Common myeloid progenitor, CD34-positive (primary cell): ENCODE results near the gene ITPR2.

Experiments used
- CTCF ChIA-PET: fragments of 350-600 bp; sonication (Branson Sonifier 250); formaldehyde crosslinking; loops from one replicate; lab custom pipeline; 2021; ENCODE audit warnings: antibody characterized with exemption; lab: Charles Lee
- POLR2A ChIA-PET: fragments of 350-600 bp; sonication (Branson Sonifier 250); formaldehyde crosslinking; loops from one replicate; lab custom pipeline; 2021; ENCODE audit warnings: antibody characterized with exemption; lab: Charles Lee
- DNase-seq, 3 donors: peaks; one replicate each; pipeline versions ENCODE4 v3.0.0 to v3.0.0-alpha.2; 2013
- H3K27ac ChIP-seq, 2 experiments: 1 replicate in 1 of 2; 2 replicates in 1 of 2; pipeline ENCODE4 v1.7.0; 2013; ENCODE audit warnings: inconsistent platforms in 2 of 2, low read length in 2 of 2, mild to moderate bottlenecking in 2 of 2, low read depth in 1 of 2, moderate library complexity in 1 of 2; ENCODE audit not compliant: severe bottlenecking in 2 of 2, insufficient read depth in 1 of 2, poor library complexity in 1 of 2
- H3K27me3 ChIP-seq, 5 experiments: replicated peaks in 2 of 5; 1 replicate in 3 of 5; 2 replicates in 2 of 5; pipeline versions ENCODE4 v1.6.1 to v1.7.0; 2013; ENCODE audit warnings: low read length in 4 of 5, mild to moderate bottlenecking in 2 of 5, moderate library complexity in 2 of 5, inconsistent platforms in 1 of 5; ENCODE audit not compliant: insufficient read depth in 5 of 5, control insufficient read depth in 4 of 5
- H3K36me3 ChIP-seq, 4 experiments: 1 replicate in 2 of 4; 2 replicates in 2 of 4; pipeline versions ENCODE4 v1.6.1 to v1.7.0; 2013; ENCODE audit warnings: low read length in 3 of 4, control low read depth in 1 of 4, mild to moderate bottlenecking in 1 of 4; ENCODE audit not compliant: control insufficient read depth in 4 of 4, insufficient read depth in 4 of 4
- H3K4me1 ChIP-seq, 4 experiments: 1 replicate in 3 of 4; 2 replicates in 1 of 4; pipeline versions ENCODE4 v1.6.1 to v1.7.1; 2013; ENCODE audit warnings: low read length in 3 of 4, mild to moderate bottlenecking in 3 of 4, control low read depth in 1 of 4, inconsistent platforms in 1 of 4, moderate library complexity in 1 of 4; ENCODE audit not compliant: control insufficient read depth in 4 of 4, insufficient read depth in 4 of 4; ENCODE audit errors: control extremely low read depth in 1 of 4
- H3K4me3 ChIP-seq, 7 experiments: 1 replicate in 4 of 7; 2 replicates in 3 of 7; pipeline versions ENCODE4 v1.5.1 to v1.7.0; 2013; ENCODE audit warnings: mild to moderate bottlenecking in 7 of 7, low read length in 6 of 7, moderate library complexity in 6 of 7, inconsistent platforms in 2 of 7, low read depth in 2 of 7, control low read depth in 1 of 7; ENCODE audit not compliant: insufficient read depth in 4 of 7, control insufficient read depth in 1 of 7; ENCODE audit errors: extremely low read depth in 1 of 7
- H3K9me3 ChIP-seq, 5 experiments: 1 replicate in 4 of 5; 2 replicates in 1 of 5; pipeline versions ENCODE4 v1.6.1 to v1.7.1; 2013; ENCODE audit warnings: low read length in 4 of 5, mild to moderate bottlenecking in 2 of 5, inconsistent platforms in 1 of 5, low read depth in 1 of 5, moderate library complexity in 1 of 5; ENCODE audit not compliant: control insufficient read depth in 4 of 5, insufficient read depth in 2 of 5; ENCODE audit errors: control extremely low read depth in 1 of 5
- WGBS: methylation state at CpG from one replicate; pipeline ENCODE4 v1.1.5; 2013; ENCODE audit not compliant: insufficient coverage; 5-methylcytosine and 5-hydroxymethylcytosine counted together

The ITPR2 gene

GRCh38 chr12:26833743-26834490 lies 923 bp upstream of the ITPR2 start:
- WGBS, result 2% methylated on average over 19 of the region's 27 CpGs
- peak overlapping the region in 6 of 7 experiments; percentile 70 to 94 (median 89) for H3K4me3 ChIP-seq
- POLR2A ChIA-PET, result interaction anchor here (0.6 to 3.0 kb wide), 4 partner anchors 9 to 103 kb away, joined by 3 to 22 read pairs (median 4); no protein-coding TSS in a partner anchor
- H3K36me3 ChIP-seq, result no peaks in the 10 kb centered on the region
- H3K4me1 ChIP-seq, result peaks cover 14 to 35% (median 23%) of the 10 kb centered on the region in 4 experiments
- peak; percentile 40 to 76 (median 74) for DNase-seq
- peak overlapping the region in 1 of 2 experiments; percentile 59 for H3K27ac ChIP-seq
- CTCF ChIA-PET, result interaction anchor here (0.6 to 6.7 kb wide), 16 partner anchors 7 to 471 kb away, joined by 3 to 30 read pairs (median 5); no protein-coding TSS in a partner anchor
- no peaks in the 10 kb centered on the region for H3K9me3 ChIP-seq
- H3K27me3 ChIP-seq, result no peaks in the 10 kb centered on the region

GRCh38 chr12:26831951-26832821 lies 808 bp downstream of the ITPR2 start:
- under 1% methylated on average over 40 of the region's 55 CpGs for WGBS
- ChIA-PET CTCF (interaction anchor here (0.6 to 6.7 kb wide), 18 partner anchors 9 to 713 kb away, joined by 3 to 30 read pairs (median 4); no protein-coding TSS in a partner anchor), POLR2A (interaction anchor here (0.6 to 3.0 kb wide), 6 partner anchors 13 to 181 kb away, joined by 3 to 22 read pairs (median 4); partner anchors contain the start of gene TM7SF3)
- peak; percentile 79 to 89 (median 87) for DNase-seq
- Histone ChIP-seq H3K27me3 (no peaks in the 10 kb centered on the region), H3K4me3 (peak overlapping the region; percentile 75 to 98 (median 92)), H3K36me3 (no peaks in the 10 kb centered on the region), H3K4me1 (peaks cover 14 to 45% (median 24%) of the 10 kb centered on the region in 4 experiments), H3K27ac (peak overlapping the region; percentile 87 to 93), H3K9me3 (no peaks in the 10 kb centered on the region)

GRCh38 chr12:26830783-26831551 lies 2.0 kb downstream of the ITPR2 start:
- Histone ChIP-seq H3K36me3 (no peaks in the 10 kb centered on the region), H3K27ac (no peak overlapping the region), H3K9me3 (no peaks in the 10 kb centered on the region), H3K4me1 (peaks cover 14 to 45% (median 24%) of the 10 kb centered on the region in 4 experiments), H3K27me3 (no peaks in the 10 kb centered on the region), H3K4me3 (peak overlapping the region in 4 of 7 experiments; percentile 26 to 70 (median 54))
- CTCF ChIA-PET, result interaction anchor here (0.6 to 4.7 kb wide), 10 partner anchors 9 to 475 kb away, joined by 3 to 27 read pairs (median 3); no protein-coding TSS in a partner anchor
- WGBS, result 90% methylated on average over 7 of the region's 13 CpGs
- POLR2A ChIA-PET, result interaction anchor here (3.0 kb wide), 1 partner anchor 14 kb away, joined by 22 read pairs; no protein-coding TSS in a partner anchor
- peak in 1 of 3 donors; percentile 36 for DNase-seq

GRCh38 chr12:26830363-26830762 lies 2.6 kb downstream of the ITPR2 start:
- Histone ChIP-seq H3K9me3 (no peaks in the 10 kb centered on the region), H3K36me3 (no peaks in the 10 kb centered on the region), H3K27me3 (no peaks in the 10 kb centered on the region), H3K4me3 (peak overlapping the region in 2 of 7 experiments; percentile 61 to 70), H3K27ac (no peak overlapping the region), H3K4me1 (peaks cover 14 to 45% (median 24%) of the 10 kb centered on the region in 4 experiments)
- peak in 1 of 3 donors; percentile 50 for DNase-seq
- WGBS, result no CpG with 5 or more reads among the region's 1 CpG
- POLR2A ChIA-PET, result no interaction called here
- CTCF ChIA-PET, result interaction anchor here (0.8 to 1.6 kb wide), 7 partner anchors 9 to 476 kb away, joined by 3 to 5 read pairs (median 3); no protein-coding TSS in a partner anchor

- no peak for DNase-seq
- H3K27ac ChIP-seq, result no peak overlapping the region
- ChIA-PET POLR2A (no interaction called here), CTCF (interaction anchor here (0.6 to 1.1 kb wide), 2 partner anchors 13 to 50 kb away, joined by 3 read pairs; no protein-coding TSS in a partner anchor)
- H3K4me3 ChIP-seq, result no peak overlapping the region
- no peaks in the 10 kb centered on the region for H3K9me3 ChIP-seq
- H3K4me1 ChIP-seq, result peaks cover 11 to 32% (median 15%) of the 10 kb centered on the region in 4 experiments
- H3K36me3 ChIP-seq, result no peaks in the 10 kb centered on the region
- 88% methylated on average over 2 of the region's 7 CpGs for WGBS
- no peaks in the 10 kb centered on the region for H3K27me3 ChIP-seq
Measured at GRCh38 chr12:26828280-26829073, 4.5 kb downstream of the ITPR2 start.
